ENCODE results near the gene DBN1.
"Not testable (repeated sequence)": the region's sequence is repeated elsewhere in the genome, so short reads cannot be mapped to it uniquely, and the experiment has no call there.

The DBN1 gene

DNA sequence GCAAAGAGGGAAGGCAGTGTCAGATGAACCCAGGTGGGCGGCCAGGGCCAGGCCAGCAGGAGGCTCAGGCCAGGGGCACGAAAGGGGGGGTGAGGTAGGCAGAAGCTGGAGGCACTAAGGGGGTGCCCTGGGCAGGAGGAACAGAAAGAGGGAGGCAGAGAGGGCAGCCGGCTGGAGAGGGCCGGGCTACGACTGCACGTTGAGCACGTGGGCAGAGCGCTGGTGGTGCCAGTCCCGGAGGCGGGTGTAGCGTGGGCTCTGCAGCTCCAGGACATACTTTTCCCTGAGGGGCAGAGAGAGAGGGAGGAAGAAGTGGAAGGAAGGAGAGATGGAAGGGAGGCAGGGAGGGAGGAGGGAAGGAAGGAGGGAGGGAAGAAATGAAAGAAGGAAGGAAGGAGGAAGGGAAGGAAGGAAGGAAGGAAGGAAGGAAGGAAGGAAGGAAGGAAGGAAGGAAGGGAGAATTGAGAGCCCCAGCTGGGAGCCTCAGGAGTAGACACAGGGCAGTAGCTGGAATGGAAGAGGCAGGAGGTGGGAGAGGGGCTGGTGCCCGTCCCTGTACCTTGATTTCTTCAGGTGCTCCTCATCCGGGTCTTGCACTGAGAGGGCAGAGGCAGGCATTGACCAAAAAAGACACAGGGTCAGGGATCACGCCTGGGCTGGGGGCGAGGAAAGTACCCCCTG lies 17.0 kb upstream of the DBN1 start:
- TF ChIP-seq, protein P1, sequence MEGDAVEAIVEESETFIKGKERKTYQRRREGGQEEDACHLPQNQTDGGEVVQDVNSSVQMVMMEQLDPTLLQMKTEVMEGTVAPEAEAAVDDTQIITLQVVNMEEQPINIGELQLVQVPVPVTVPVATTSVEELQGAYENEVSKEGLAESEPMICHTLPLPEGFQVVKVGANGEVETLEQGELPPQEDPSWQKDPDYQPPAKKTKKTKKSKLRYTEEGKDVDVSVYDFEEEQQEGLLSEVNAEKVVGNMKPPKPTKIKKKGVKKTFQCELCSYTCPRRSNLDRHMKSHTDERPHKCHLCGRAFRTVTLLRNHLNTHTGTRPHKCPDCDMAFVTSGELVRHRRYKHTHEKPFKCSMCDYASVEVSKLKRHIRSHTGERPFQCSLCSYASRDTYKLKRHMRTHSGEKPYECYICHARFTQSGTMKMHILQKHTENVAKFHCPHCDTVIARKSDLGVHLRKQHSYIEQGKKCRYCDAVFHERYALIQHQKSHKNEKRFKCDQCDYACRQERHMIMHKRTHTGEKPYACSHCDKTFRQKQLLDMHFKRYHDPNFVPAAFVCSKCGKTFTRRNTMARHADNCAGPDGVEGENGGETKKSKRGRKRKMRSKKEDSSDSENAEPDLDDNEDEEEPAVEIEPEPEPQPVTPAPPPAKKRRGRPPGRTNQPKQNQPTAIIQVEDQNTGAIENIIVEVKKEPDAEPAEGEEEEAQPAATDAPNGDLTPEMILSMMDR (IDR thresholded peaks at IDR 0.05; ENCODE audit: insufficient read depth, low read depth, low read length, missing control alignments) = no peak
- no peak overlapping the region for H3K4me3 ChIP-seq (ENCODE audit: low read depth, low read length)
- no peak for DNase-seq (ENCODE audit: low read depth)

DNA sequence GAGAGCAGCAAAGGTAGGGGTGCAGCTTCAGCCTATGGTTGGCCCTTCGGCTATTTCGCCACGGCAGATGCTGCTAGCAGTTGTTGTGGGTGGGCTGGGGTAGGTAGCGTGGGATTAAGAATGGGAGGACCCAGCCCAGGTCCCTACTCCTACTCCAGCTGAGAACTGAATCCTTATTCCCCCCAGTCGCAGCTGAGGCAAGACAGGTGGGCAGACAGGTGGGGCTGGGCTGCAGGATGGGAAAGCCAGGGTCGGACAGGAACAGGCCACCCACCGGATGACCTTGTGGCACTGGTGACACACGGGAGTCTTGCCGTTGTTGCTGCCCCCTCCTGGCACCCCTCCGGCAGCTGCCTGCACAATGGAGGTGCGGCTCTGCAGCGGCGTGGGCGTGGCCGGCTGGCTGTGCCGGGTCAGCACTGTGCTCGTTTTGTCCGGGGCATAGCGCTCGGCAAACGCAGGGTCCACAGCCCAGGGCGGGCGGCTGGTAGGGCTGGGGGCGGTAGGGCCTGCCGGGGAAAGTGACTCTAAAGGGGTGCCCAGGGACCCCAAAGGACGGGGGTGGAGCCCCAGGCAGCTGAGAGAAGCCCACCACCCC lies 15.8 kb upstream of the DBN1 start:
- no peak overlapping the region for H3K4me3 ChIP-seq (ENCODE audit: low read depth, low read length)
- TF ChIP-seq, protein P1 (IDR thresholded peaks at IDR 0.05; ENCODE audit: insufficient read depth, low read depth, low read length, missing control alignments) = peak; percentile 11
- DNase-seq (ENCODE audit: low read depth) = peak; percentile 32

DNA sequence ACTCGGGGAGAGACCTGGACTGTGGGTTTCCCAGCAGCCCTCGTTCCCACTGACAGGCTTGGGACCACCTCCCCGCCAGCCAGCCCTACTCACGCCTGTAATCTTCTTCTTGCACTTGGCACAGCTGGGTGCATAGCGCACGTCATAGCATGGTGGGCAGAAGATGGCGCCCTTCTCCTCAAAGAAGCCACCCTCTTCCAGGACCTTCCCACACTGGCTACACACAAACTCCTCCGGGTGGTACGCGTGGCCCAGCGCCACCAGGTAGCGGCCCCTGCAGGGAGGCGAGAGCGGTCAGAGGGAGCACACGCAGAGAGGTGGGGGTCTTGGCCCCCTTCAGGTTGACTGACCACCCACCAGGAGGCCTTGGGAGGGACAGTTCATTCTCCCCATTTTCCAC lies 14.5 kb upstream of the DBN1 start:
- no peak for DNase-seq (ENCODE audit: low read depth)
- H3K4me3 ChIP-seq (ENCODE audit: low read depth, low read length) = no peak overlapping the region

DNA sequence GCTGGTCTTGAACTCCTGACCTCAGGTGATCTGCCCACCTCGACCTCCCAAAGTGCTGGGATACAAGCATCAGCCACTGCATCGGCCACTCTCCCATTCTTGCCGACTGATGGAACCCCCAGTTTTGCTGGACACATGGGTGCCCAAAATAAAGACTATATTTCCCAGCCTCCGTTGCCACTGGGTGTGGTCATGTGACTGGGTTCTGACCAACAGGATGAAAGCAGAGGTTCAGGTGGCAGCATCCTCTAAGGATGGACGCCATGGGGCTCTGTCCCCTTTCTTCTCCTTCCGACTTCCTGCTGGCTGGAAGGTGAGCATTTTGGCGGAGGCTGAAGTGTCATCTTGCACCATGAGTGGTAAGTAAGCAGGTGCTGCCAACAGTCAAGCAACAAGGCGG lies 13.7 kb upstream of the DBN1 start:
- TF ChIP-seq, protein P1 (IDR thresholded peaks at IDR 0.05; ENCODE audit: insufficient read depth, low read depth, low read length, missing control alignments) = no peak
- DNase-seq (ENCODE audit: low read depth) = no peak
- no peak overlapping the region for H3K4me3 ChIP-seq (ENCODE audit: low read depth, low read length)

More for the DNA sequence above, 14.5 kb upstream of the DBN1 start:
- TF ChIP-seq, protein P1 (IDR thresholded peaks at IDR 0.05; ENCODE audit: insufficient read depth, low read depth, low read length, missing control alignments) = no peak

DNA sequence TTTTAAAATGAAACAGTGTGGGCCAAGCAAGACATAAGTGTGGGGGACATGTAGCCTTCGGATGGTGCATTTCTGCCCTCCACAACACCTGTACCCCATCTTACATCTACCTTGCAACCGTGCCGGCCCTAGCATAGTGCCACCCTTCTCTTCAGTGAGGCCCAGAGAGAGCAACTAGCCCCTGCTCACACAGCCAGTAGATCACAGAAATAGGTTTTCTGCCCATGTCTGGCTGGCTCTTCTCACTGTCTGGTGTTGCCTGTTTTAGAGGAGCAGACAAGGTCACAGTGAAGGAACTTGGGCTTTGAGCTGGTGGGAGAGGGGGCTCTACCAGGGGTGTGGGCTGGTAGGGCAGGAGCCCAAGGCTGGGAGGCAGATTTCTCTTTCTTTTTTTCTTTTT lies 12.8 kb upstream of the DBN1 start:
- TF ChIP-seq, protein P1 (IDR thresholded peaks at IDR 0.05; ENCODE audit: insufficient read depth, low read depth, low read length, missing control alignments) = no peak
- no peak for DNase-seq (ENCODE audit: low read depth)
- no peak overlapping the region for H3K4me3 ChIP-seq (ENCODE audit: low read depth, low read length)

DNA sequence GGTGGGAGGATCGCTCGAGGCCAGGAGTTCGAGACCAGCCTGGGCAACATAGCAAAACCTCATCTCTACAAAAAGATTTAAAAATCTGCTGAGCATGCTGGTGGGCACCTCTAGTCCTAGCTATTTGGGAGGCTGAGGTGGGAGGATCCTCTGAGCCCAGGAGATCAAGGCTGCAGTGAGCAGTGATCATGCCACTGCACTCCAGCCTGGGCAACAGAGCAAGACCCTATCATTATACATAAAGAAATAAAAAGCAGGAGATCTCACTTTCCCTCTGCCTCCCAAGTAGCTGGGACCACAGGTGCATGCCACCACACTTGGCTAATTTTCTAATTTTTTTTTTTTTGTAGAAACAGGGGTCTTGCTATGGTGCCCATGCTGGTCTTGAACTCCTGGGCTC lies 12.3 kb upstream of the DBN1 start:
- not testable (repeated sequence) for DNase-seq (ENCODE audit: low read depth); H3K4me3 ChIP-seq (ENCODE audit: low read depth, low read length)

DNA sequence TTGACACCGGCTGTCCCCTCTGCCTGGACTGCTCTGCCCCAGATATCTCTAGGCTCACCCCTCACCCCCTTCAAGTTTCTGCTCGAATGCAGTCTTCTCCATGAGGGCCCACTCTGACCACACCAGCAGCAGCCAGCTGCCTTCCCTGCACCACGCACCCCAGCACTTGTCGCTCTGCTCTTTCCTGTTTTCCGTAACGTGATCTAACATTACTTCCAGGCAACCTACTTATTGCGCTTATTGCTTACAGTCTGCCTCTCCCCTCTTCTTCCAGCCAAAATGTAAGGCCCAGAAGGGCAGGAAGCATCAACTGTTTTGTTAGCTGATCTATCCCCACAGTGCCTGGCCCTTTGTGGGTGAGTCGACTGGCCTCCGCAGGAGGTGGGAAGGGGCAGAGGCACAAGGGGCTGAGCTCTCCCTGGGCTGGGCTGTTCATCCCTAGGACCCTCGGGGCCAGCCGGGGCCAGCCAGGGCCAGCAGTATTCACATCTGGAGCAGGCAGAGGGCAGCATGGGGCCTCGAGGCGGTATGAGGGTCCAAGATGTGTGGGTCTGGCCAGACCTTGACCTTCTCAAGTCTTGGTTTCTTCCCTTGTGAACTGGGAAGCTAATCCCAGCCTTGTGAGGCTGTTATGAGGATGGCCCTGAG lies 11.6 kb upstream of the DBN1 start:
- DNase-seq (ENCODE audit: low read depth) = no peak
- no peak overlapping the region for H3K4me3 ChIP-seq (ENCODE audit: low read depth, low read length)
- TF ChIP-seq, protein P1 (IDR thresholded peaks at IDR 0.05; ENCODE audit: insufficient read depth, low read depth, low read length, missing control alignments) = no peak
